ENCODE results near the gene ORM2.

Gene ORM2

DNA sequence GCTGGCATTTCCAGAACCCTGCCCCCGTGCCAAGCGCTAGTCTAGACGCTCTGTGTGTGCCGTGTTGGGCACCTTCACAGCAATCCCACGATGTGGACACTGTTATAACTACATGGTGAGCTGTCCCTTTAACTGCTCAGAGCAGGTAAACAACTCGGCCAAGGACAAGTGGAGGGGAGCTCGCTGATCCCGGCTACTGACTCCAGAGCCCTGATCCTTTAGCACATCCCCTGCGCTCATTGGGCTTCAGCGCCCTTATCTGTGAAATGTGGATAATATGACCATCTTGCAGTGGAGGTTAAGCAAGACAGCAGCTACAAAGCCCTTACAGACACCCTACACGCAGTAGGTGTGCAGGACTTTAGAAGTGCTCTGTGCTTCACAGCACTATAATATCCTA is 16.5 kb downstream of the ORM2 start:
- H3K36me3 ChIP-seq (ENCODE audit: control insufficient read depth in 1 of 2, insufficient read depth in 2 of 2, low read length in 2 of 2), result peaks cover 81 to 89% of the 10 kb centered on the region in 2 donors
- H3K27me3 ChIP-seq (ENCODE audit: low read depth, low read length), result no peaks in the 10 kb centered on the region
- H3K4me3 ChIP-seq (ENCODE audit: low read depth in 1 of 2, low read length in 2 of 2), result no peak overlapping the region
- H3K9me3 ChIP-seq (ENCODE audit: control insufficient read depth in 1 of 2, low read length in 2 of 2), result no peaks in the 10 kb centered on the region
- H3K4me1 ChIP-seq (ENCODE audit: control insufficient read depth in 1 of 2, insufficient read depth in 2 of 2, low read length in 2 of 2), result peaks cover 0 to 24% of the 10 kb centered on the region in 2 donors
- no peak overlapping the region for H3K27ac ChIP-seq (ENCODE audit: low read length)

DNA sequence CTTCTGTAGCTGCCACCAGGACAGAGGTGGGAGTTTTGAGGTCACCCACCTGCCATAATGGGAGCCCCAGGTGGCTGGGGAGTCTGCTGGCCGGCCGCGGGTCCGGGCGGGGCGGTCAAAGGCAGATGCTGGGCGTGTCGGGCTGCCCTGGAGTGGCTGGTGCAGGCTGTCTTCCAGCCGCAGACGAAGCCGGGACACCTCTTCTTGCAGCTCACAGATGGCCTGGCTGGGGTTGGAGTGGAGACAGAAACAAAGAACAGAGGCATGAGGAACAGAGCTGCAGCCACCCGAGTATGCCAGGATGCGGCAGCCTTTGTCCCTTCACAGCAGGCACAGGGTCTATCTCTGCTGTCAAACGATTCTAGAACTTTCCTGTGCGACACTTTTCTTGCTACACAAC is 18.0 kb downstream of the ORM2 start:
- H3K4me3 ChIP-seq (ENCODE audit: low read depth in 1 of 2, low read length in 2 of 2), result no peak overlapping the region
- no peaks in the 10 kb centered on the region for H3K27me3 ChIP-seq (ENCODE audit: low read depth, low read length)
- peaks cover 0 to 24% of the 10 kb centered on the region in 2 donors for H3K4me1 ChIP-seq (ENCODE audit: control insufficient read depth in 1 of 2, insufficient read depth in 2 of 2, low read length in 2 of 2)
- H3K36me3 ChIP-seq (ENCODE audit: control insufficient read depth in 1 of 2, insufficient read depth in 2 of 2, low read length in 2 of 2), result peaks cover 71 to 88% of the 10 kb centered on the region in 2 donors
- H3K9me3 ChIP-seq (ENCODE audit: control insufficient read depth in 1 of 2, low read length in 2 of 2), result no peaks in the 10 kb centered on the region
- no peak overlapping the region for H3K27ac ChIP-seq (ENCODE audit: low read length)

DNA sequence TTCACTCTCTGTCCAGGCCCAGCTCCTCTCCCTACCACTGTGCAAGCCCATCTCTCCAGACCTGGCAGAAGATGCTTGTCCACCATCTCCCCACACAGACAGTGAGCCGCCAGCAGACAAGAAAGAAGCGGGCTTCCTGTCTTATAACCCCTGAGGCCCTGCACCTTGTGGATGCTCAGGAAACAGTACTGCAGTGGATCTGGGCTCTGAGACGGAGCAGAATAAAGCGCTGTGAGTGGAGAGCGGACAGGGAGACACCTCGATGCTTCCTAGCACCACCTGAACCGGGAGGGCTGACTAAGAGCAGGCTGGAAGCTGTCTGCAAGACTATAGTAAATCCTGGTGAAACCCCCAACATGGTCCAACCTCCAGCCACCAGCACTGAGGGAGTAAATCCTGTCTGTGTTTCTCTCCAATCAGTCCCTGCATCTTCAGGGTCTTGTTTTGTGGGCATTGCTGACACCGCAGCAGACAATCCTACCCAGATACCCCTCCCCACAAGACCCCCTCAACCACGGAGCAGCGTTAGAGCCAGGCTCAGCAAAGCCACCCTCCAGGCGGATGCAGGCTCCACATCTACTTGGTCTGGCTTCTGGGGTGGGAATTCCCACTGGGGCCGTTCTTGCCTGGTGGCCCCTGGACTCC is 18.7 kb downstream of the ORM2 start:
- Histone ChIP-seq H3K36me3 (ENCODE audit: control insufficient read depth in 1 of 2, insufficient read depth in 2 of 2, low read length in 2 of 2) (peaks cover 64 to 81% of the 10 kb centered on the region in 2 donors), H3K4me1 (ENCODE audit: control insufficient read depth in 1 of 2, insufficient read depth in 2 of 2, low read length in 2 of 2) (peaks cover 0 to 22% of the 10 kb centered on the region in 2 donors), H3K27ac (ENCODE audit: low read length) (no peak overlapping the region)

DNA sequence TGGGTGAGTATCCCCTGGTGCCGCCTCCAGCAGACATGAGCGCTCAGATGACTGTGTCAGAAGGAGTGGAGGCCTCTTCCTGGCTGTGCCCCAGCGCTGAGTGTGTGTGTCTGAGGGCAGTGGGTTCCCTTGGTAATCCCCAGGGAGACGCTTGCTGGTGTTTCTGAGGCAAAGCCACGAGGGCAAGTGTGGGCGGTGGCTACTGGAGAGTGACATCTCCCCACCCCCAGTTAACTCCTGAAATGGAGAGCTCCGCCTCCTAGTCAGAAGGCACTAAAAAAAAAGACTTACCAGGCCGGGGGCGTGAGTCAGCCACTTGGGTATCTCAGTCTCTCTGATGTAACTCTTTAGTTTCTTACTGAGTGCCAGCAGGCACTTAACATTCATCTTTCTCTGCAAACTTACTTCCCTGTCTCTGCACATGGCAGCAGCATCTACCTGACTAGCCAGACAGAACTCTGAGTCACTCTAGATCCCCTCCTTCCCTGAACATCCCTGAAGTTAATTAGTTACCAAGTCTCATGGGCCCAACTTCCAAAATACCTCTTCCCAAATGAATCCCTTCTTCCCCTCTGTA is 19.3 kb downstream of the ORM2 start:
- H3K27me3 ChIP-seq (ENCODE audit: low read depth, low read length), result no peaks in the 10 kb centered on the region
- H3K4me1 ChIP-seq (ENCODE audit: control insufficient read depth in 1 of 2, insufficient read depth in 2 of 2, low read length in 2 of 2), result peaks cover 0 to 19% of the 10 kb centered on the region in 2 donors
- peaks cover 62 to 75% of the 10 kb centered on the region in 2 donors for H3K36me3 ChIP-seq (ENCODE audit: control insufficient read depth in 1 of 2, insufficient read depth in 2 of 2, low read length in 2 of 2)
- H3K9me3 ChIP-seq (ENCODE audit: control insufficient read depth in 1 of 2, low read length in 2 of 2), result no peaks in the 10 kb centered on the region
- H3K27ac ChIP-seq (ENCODE audit: low read length), result peak overlapping the region; percentile 4
- H3K4me3 ChIP-seq (ENCODE audit: low read depth in 1 of 2, low read length in 2 of 2), result no peak overlapping the region

More for the DNA sequence above, 18.7 kb downstream of the ORM2 start:
- no peaks in the 10 kb centered on the region for H3K9me3 ChIP-seq (ENCODE audit: control insufficient read depth in 1 of 2, low read length in 2 of 2)
- no peak overlapping the region for H3K4me3 ChIP-seq (ENCODE audit: low read depth in 1 of 2, low read length in 2 of 2)
- no peaks in the 10 kb centered on the region for H3K27me3 ChIP-seq (ENCODE audit: low read depth, low read length)

DNA sequence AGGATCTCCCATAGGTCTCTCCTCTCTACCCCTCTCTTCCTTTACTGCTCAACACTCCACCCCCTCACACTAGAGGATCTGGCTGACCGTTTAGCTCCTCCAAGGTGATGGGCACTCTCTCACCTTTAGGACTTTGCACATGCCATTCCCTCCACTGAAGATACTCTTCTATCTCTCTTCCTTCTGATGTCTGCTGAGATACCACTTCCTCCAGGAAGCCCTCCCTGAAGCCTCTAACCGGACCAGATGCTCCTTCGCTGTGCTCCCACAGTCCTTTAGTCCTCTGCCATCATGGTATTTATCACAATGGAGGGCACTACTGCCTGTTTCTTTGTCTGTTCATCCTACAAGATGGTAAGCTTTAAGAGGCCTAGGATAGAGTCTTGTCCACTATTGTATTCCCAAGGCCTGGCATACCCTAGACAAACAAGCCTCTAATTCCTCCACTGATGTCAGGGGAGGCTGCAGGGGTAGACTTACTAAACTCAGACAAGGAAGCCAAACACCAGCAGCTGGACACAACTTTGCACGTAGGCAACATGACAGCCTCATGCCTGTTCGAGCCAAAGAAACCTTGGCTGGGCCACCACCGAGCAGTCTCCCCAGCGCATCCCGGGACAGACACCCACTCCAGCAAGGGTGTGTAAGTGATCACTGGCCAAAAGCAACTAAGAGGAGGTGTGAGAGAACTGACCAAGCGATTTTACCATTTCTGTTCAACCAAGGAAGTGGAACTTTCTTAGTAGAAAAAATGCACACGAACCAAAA is 20.2 kb downstream of the ORM2 start:
- Histone ChIP-seq H3K4me3 (ENCODE audit: low read depth in 1 of 2, low read length in 2 of 2) (no peak overlapping the region), H3K27ac (ENCODE audit: low read length) (peak overlapping the region; percentile 4), H3K36me3 (ENCODE audit: control insufficient read depth in 1 of 2, insufficient read depth in 2 of 2, low read length in 2 of 2) (peaks cover 60 to 67% of the 10 kb centered on the region in 2 donors), H3K4me1 (ENCODE audit: control insufficient read depth in 1 of 2, insufficient read depth in 2 of 2, low read length in 2 of 2) (peaks cover 0 to 19% of the 10 kb centered on the region in 2 donors), H3K27me3 (ENCODE audit: low read depth, low read length) (no peaks in the 10 kb centered on the region), H3K9me3 (ENCODE audit: control insufficient read depth in 1 of 2, low read length in 2 of 2) (no peaks in the 10 kb centered on the region)

DNA sequence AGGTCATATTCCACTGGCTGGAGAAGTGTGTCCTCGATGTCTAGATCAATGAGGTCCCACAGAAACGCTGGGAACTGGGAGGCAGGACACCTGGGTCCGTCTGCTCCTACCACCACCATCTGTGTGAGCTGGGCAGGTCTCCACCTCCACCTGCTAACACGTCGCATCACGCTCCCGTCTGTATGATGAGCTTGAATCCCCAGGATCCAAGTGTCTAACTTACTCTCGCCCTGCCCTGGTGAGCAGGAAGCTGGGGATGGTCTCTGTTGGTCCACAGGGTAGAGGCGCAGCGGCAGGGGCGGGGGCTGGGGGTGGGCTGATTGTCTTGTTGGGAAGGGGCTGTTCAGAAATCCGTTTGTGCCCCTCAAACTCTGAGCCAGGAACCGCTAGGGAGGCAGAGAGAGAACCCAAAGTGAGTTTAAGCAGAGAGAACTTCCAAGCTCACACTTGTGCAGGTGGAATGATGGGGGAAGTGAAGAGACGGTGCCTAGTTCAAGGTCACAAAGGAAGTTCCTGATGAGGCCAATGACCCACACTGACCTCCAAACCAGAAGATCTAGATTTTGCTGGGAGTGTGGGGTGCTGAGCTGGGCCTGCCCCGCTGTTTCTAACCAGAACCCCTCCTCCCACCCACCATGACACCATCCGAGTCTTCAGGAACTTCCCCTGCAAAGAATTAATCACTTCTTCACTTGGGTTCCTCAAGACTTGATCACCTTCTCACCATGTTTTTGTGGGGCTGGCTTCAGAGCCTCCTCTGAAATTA is 21.1 kb downstream of the ORM2 start:
- Histone ChIP-seq H3K4me3 (ENCODE audit: low read depth in 1 of 2, low read length in 2 of 2) (no peak overlapping the region), H3K36me3 (ENCODE audit: control insufficient read depth in 1 of 2, insufficient read depth in 2 of 2, low read length in 2 of 2) (peaks cover 59 to 66% of the 10 kb centered on the region in 2 donors), H3K27me3 (ENCODE audit: low read depth, low read length) (no peaks in the 10 kb centered on the region), H3K27ac (ENCODE audit: low read length) (no peak overlapping the region), H3K4me1 (ENCODE audit: control insufficient read depth in 1 of 2, insufficient read depth in 2 of 2, low read length in 2 of 2) (peaks cover 0 to 19% of the 10 kb centered on the region in 2 donors), H3K9me3 (ENCODE audit: control insufficient read depth in 1 of 2, low read length in 2 of 2) (no peaks in the 10 kb centered on the region)

DNA sequence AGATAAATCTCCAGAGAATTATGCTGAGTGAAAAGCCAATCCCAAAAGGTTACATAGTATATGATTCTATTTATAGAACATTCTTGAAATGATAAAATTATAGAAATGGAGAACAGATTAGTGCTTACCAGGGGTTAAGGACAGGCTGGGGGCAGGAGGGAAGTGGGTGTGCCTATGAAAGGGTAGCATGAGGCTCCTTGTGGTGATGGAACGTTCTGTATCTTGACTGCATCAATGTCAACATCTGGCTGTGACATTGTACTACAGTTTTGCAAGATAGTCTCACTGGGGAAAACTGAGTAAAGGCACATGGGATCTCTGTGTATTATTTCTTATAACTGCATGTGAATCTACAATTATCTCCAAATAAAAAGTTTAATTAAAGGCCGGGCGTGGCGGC is 22.3 kb downstream of the ORM2 start:
- no peak overlapping the region for H3K27ac ChIP-seq (ENCODE audit: low read length)
- H3K4me1 ChIP-seq (ENCODE audit: control insufficient read depth in 1 of 2, insufficient read depth in 2 of 2, low read length in 2 of 2), result peaks cover 0 to 19% of the 10 kb centered on the region in 2 donors
- no peaks in the 10 kb centered on the region for H3K9me3 ChIP-seq (ENCODE audit: control insufficient read depth in 1 of 2, low read length in 2 of 2)
- H3K27me3 ChIP-seq (ENCODE audit: low read depth, low read length), result no peaks in the 10 kb centered on the region
- peaks cover 58 to 65% of the 10 kb centered on the region in 2 donors for H3K36me3 ChIP-seq (ENCODE audit: control insufficient read depth in 1 of 2, insufficient read depth in 2 of 2, low read length in 2 of 2)
- H3K4me3 ChIP-seq (ENCODE audit: low read depth in 1 of 2, low read length in 2 of 2), result no peak overlapping the region

DNA sequence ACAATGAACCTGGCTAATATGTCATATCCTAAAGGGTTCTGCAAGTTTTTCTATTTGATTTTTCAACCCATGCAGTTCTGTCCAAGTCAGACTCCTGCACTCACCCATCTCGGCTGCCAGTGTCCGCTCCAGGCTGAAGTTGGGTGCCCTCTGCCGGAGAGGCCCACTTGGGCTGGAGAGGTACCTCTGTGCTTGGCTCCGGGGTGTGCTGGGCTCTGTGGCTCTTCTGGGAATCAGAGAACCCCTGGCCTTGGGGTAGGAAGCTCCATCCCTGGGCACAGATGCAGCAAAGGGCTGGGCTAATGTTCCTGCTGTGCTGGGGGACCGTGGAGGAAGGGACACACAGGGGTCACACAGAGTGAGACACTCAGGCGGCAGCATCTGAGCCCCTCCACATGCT is 26.2 kb downstream of the ORM2 start:
- Histone ChIP-seq H3K4me1 (ENCODE audit: control insufficient read depth in 1 of 2, insufficient read depth in 2 of 2, low read length in 2 of 2) (no peaks in the 10 kb centered on the region), H3K36me3 (ENCODE audit: control insufficient read depth in 1 of 2, insufficient read depth in 2 of 2, low read length in 2 of 2) (peaks cover 60 to 69% of the 10 kb centered on the region in 2 donors), H3K27me3 (ENCODE audit: low read depth, low read length) (no peaks in the 10 kb centered on the region), H3K4me3 (ENCODE audit: low read depth in 1 of 2, low read length in 2 of 2) (no peak overlapping the region), H3K9me3 (ENCODE audit: control insufficient read depth in 1 of 2, low read length in 2 of 2) (no peaks in the 10 kb centered on the region), H3K27ac (ENCODE audit: low read length) (no peak overlapping the region)

DNA sequence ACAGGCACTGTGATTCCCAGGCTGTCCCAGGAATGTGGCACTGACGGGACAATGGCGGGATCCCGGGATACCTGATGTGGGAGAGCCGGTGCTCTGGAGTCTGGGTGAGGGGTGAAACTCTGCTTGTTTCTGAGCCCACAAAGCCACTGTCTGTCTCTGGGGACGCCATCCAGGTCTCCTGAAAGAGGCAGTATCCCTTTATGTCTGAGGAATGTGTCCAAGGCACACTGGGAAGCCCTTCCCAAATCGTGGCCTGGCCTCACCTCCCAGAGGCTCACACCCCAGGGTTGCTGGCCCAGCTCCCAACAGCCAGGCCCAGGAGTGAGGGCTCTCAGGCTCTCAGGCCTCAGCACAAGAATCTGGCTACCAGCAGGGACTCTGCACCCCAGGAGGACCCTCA is 27.1 kb downstream of the ORM2 start:
- Histone ChIP-seq H3K36me3 (ENCODE audit: control insufficient read depth in 1 of 2, insufficient read depth in 2 of 2, low read length in 2 of 2) (peaks cover 64 to 71% of the 10 kb centered on the region in 2 donors), H3K4me3 (ENCODE audit: low read depth in 1 of 2, low read length in 2 of 2) (no peak overlapping the region), H3K27me3 (ENCODE audit: low read depth, low read length) (no peaks in the 10 kb centered on the region), H3K4me1 (ENCODE audit: control insufficient read depth in 1 of 2, insufficient read depth in 2 of 2, low read length in 2 of 2) (no peaks in the 10 kb centered on the region), H3K27ac (ENCODE audit: low read length) (no peak overlapping the region), H3K9me3 (ENCODE audit: control insufficient read depth in 1 of 2, low read length in 2 of 2) (no peaks in the 10 kb centered on the region)

DNA sequence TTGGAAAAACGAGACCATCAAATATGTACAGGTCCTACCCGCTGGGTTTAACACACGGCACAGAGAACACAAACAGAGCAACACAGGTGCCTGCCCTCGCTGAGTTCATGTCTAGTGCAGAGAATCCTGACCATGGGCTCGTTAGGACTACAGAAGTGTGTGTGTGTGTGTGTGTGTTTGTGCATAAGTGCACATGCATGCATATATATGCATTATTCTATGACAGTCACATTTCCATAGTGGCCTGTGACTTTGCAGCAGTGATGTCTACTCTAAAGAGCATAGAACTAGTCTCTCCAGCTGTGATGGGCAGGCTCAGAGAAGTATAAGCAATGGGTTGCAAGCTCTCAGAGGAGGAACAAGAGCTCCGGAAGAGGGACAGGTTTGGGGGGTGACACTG is 27.7 kb downstream of the ORM2 start:
- Histone ChIP-seq H3K4me1 (ENCODE audit: control insufficient read depth in 1 of 2, insufficient read depth in 2 of 2, low read length in 2 of 2) (no peaks in the 10 kb centered on the region), H3K9me3 (ENCODE audit: control insufficient read depth in 1 of 2, low read length in 2 of 2) (no peaks in the 10 kb centered on the region), H3K36me3 (ENCODE audit: control insufficient read depth in 1 of 2, insufficient read depth in 2 of 2, low read length in 2 of 2) (peaks cover 70 to 71% of the 10 kb centered on the region in 2 donors), H3K27ac (ENCODE audit: low read length) (no peak overlapping the region), H3K27me3 (ENCODE audit: low read depth, low read length) (no peaks in the 10 kb centered on the region), H3K4me3 (ENCODE audit: low read depth in 1 of 2, low read length in 2 of 2) (no peak overlapping the region)

DNA sequence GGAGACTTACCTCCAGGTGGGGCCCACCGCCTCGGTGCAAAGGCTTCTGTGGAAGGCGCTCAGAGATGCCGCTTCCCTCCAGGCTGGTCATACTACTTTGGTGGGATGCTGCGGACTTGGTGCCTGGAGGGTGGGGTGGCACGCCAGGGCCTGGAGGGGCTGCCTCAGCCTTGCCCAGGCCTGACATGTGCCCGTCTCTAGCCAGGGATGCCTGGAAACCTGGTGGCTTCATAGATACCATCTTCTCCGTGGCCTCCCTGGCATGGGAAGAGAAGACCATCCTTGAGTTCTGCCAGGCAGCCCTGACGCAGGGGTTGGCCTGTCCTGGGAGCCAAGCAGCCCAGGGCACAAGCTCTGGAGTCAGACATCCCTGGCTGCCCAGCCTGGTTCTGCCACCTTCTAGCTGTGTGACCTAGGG is 28.3 kb downstream of the ORM2 start:
- Histone ChIP-seq H3K4me3 (ENCODE audit: low read depth in 1 of 2, low read length in 2 of 2) (no peak overlapping the region), H3K4me1 (ENCODE audit: control insufficient read depth in 1 of 2, insufficient read depth in 2 of 2, low read length in 2 of 2) (no peaks in the 10 kb centered on the region), H3K27ac (ENCODE audit: low read length) (no peak overlapping the region), H3K36me3 (ENCODE audit: control insufficient read depth in 1 of 2, insufficient read depth in 2 of 2, low read length in 2 of 2) (peaks cover 75% of the 10 kb centered on the region in 2 donors), H3K27me3 (ENCODE audit: low read depth, low read length) (no peaks in the 10 kb centered on the region), H3K9me3 (ENCODE audit: control insufficient read depth in 1 of 2, low read length in 2 of 2) (no peaks in the 10 kb centered on the region)
